GM12873 (cell line): Measurements from ENCODE around the gene UBL4A.

Experiments used
- TF ChIP-seq, protein P1 (sequence below): IDR thresholded peaks from 2 replicates; pipeline ENCODE4 v1.5.1; 2012; ENCODE audit warnings: low read depth, mild to moderate bottlenecking, moderate library complexity, low read length, control low read depth; ENCODE audit not compliant: insufficient read depth; ENCODE audit errors: missing control alignments

The UBL4A gene

GRCh38 chrX:154464806-154465365 lies 21.5 kb downstream of the UBL4A start:
- TF ChIP-seq, protein P1, sequence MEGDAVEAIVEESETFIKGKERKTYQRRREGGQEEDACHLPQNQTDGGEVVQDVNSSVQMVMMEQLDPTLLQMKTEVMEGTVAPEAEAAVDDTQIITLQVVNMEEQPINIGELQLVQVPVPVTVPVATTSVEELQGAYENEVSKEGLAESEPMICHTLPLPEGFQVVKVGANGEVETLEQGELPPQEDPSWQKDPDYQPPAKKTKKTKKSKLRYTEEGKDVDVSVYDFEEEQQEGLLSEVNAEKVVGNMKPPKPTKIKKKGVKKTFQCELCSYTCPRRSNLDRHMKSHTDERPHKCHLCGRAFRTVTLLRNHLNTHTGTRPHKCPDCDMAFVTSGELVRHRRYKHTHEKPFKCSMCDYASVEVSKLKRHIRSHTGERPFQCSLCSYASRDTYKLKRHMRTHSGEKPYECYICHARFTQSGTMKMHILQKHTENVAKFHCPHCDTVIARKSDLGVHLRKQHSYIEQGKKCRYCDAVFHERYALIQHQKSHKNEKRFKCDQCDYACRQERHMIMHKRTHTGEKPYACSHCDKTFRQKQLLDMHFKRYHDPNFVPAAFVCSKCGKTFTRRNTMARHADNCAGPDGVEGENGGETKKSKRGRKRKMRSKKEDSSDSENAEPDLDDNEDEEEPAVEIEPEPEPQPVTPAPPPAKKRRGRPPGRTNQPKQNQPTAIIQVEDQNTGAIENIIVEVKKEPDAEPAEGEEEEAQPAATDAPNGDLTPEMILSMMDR, result no peak

DNA sequence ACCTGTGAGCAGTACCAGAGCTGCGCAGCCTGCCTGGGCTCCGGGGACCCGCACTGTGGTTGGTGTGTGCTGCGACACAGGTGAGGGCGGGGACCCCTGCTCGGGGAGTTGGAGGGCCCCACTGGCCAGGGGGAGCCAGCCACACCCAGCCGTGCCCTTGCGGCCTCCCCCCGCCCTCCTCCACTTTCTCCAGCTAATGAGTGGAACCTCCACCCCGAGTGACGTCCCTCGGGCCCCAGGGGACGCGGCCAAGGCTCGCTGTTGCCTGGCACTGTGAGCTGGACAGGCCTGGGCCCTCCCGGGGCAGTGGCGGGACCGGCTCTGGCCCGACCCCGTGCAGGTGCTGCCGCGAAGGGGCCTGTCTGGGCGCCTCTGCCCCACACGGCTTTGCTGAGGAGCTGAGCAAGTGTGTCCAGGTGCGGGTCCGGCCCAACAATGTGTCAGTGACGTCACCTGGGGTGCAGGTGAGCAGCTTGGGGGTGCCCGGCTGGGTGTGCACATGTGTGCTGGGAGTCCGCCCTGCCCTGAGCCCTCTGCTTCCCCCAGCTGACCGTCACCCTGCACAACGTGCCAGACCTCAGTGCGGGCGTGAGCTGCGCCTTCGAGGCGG lies 22.7 kb downstream of the UBL4A start:
- TF ChIP-seq, protein P1, result no peak

- TF ChIP-seq, protein P1, result no peak
Observed at GRCh38 chrX:154462396-154462795, 24.0 kb downstream of the UBL4A start.

- TF ChIP-seq, protein P1, result no peak
Observed at GRCh38 chrX:154460326-154460725, 26.1 kb downstream of the UBL4A start.

DNA sequence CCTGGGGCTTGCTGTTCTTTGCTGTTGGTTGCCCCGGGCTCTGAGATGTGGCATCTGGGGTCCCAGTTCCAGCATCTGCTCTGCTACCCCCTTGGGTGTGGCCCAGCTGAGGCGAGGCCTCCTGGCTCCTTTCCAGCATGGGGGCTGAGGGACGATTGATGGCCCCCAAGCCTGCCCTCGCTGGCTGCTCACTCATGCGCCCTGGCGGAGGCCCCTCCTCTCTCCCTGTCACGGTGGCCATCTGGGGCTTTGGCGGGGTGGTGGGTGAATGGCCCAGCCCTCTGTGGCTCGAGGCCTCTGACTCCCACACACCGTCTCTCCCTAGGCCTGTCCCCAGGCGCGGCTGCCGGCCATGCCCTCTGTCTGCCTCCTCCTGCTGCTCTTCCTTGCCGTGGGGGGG lies 26.6 kb downstream of the UBL4A start:
- TF ChIP-seq, protein P1, result no peak

DNA sequence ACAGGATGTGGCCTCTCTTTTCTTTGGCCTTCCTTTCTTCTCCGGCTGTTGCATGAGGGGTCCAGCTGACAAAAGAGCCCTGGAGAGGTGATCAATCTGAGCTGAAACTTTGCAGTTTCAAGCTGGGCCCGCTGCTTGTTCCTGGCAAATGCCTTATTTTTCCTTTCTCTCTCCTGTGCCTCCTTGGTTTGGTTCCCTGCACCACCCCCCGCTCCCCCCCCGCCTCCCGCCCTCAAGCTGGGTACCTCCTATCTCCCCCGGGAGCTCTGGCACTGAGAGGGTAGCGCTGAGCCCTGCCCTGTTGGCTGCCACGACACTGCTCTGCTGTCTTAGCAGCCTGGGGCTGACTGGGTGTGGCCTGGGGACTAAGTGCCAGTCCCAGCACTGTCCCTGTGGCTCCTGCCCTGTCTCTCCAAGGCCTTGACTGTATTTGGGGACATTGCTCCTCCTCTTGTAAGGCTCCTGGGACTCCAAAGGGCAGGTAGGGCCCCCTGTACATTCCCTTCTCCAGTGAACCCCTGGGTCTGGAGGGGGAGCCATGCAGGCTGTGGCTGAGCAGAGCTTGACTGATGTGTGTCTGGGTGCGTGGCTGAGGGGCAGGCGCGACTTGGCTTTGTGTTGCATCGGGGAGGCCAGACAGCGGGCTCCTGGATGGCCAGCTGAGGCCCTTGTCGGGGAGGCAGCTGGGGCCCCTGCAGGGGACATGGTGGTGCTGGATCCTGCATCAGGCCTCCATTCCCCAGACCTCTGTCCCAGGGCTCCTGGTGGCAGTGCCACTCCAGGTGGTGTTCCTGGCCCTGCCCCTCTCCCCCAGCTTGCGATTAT lies 27.2 kb downstream of the UBL4A start:
- TF ChIP-seq, protein P1, result no peak

DNA sequence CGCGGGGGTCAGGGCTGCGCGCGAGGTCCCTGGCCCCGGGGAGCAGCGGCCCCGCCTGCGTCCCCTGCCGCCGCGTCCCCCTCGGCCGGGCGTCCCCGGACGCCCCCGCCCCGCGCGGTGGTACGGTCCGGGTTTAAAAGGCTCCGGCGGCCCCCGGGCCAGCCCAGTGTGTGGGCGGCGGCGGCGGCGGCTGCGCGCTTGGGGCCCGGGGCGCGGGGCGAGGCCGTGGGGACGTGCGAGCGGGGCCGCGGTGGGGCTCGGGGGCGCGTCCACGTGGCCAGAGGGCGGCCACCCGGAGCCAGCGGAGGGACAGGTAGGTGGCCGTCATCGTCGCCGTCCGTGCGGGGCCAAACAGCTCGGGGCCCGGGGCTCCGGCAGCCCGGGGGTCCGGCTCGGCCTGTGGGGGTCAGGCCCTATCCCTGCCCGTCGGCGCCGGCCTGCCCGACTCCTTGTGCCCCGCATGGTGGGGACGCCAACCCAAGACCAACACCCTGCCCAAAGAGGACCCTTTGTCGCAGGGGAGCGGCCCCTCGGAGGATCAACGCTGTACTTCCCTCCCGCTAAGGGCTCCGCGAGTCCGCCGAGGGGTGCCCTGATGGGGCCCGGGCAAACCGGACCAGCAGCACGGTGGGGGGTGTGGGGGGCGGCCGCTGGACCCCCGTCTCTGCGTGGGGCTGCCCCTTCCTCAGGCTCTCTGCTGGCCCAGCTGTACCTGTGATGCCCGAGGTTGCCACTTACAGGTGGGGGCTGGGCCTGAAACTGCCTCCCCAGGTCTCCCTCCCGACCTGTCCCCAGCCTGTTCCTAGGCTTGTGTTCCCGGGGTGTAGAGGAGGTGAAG lies 28.1 kb downstream of the UBL4A start, which contains the start of gene PLXNA3:
PLXNA3 (plus strand) TSS at position 166 of the 838 bp plus-strand sequence. CDS start 1,903 bp downstream, outside the sequence.
- TF ChIP-seq, protein P1, result no peak
